Activated T-helper 17 cell treated with anti-CD3 and anti-CD28 coated beads, Interleukin-2, amount 50 U/mL, for 72 hours (primary cell): ENCODE results near the gene UBXN2A. TPM values are rescaled to one million over a fixed set of nuclear protein-coding genes. Genes with fewer than 3 reads are reported as not detected.
"Not testable (repeated sequence)": the region's sequence is repeated elsewhere in the genome, so short reads cannot be mapped to it uniquely, and the experiment has no call there.

ENCODE experiments used
- ATAC-seq: fragments of 150-1000 bp; cut with Tn5 transposase; replicated peaks from 2 replicates; pipeline ENCODE4 v1.10.0; 2021; ENCODE audit warnings: mild to moderate bottlenecking, moderate library complexity
- H3K27ac Mint-ChIP-seq: one replicate; pipeline ENCODE4 v1.8.0; 2022; ENCODE audit warnings: mixed read lengths
- H3K27me3 Mint-ChIP-seq: one replicate; pipeline ENCODE4 v1.8.0; 2022; ENCODE audit warnings: mixed read lengths
- H3K36me3 Mint-ChIP-seq: one replicate; pipeline ENCODE4 v1.8.0; 2022; ENCODE audit warnings: low read depth, mild to moderate bottlenecking, mixed read lengths
- H3K4me1 Mint-ChIP-seq: one replicate; pipeline ENCODE4 v1.8.0; 2022; ENCODE audit warnings: mixed read lengths
- H3K4me3 Mint-ChIP-seq: one replicate; pipeline ENCODE4 v1.8.0; 2022; ENCODE audit warnings: mild to moderate bottlenecking, mixed read lengths
- H3K9me3 Mint-ChIP-seq: one replicate; pipeline ENCODE4 v1.8.0; 2022; ENCODE audit warnings: mixed read lengths
- total RNA-seq, 2 donors: library from RNA; stranded (reverse); gene quantifications; one replicate each; pipeline ENCODE4 v1.2.3, GENCODE V29; 2022

Gene UBXN2A
- total RNA-seq, 2 donors from 2014 or later, result 9.7 to 12.2 TPM

DNA sequence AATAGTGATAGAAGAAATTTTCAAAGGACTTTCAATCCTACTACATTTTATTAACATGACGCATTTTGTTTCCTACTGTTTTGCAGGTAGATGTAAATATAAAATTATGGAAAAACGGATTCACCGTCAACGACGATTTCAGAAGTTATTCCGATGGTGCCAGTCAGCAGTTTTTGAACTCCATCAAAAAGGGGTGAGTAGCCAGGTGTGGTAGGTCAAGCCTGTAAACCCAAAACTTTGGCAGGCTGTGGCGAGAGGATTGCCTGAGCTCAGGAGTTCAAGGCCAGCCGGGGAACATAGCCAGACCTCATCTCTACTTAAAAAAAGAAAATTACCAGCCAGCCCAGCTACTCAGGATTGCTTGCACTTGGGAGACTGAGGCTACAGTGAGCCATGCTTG lies 36.6 kb downstream of the UBXN2A start:
- Mint-ChIP-seq H3K9me3 (no peaks in the 10 kb centered on the region), H3K4me1 (no peaks in the 10 kb centered on the region), H3K27ac (no peak overlapping the region), H3K27me3 (no peaks in the 10 kb centered on the region), H3K4me3 (no peak overlapping the region), H3K36me3 (peaks cover 24% of the 10 kb centered on the region)
- no peak for ATAC-seq

DNA sequence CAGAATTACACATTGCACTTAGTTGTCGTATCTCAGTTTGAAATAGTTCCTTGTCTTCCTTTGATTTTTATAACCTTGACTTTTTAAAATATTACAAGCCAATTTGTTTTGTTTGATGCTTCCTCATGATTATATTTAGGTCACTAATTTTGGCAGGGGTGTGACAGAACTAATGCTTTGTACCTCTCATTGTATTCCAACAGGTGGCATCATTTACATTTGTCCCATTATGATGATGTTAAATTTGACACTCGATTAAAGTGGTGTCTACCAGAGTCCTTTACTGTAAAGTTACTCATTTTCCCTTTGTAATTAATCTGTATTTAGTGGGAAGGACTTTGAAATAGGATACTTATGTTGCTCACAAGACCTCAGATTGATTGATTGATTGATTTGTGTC lies 48.1 kb downstream of the UBXN2A start:
- no peak for ATAC-seq
- H3K4me1 Mint-ChIP-seq, result no peaks in the 10 kb centered on the region
- H3K27me3 Mint-ChIP-seq, result no peaks in the 10 kb centered on the region
- peaks cover 18% of the 10 kb centered on the region for H3K36me3 Mint-ChIP-seq
- no peak overlapping the region for H3K27ac Mint-ChIP-seq
- no peak overlapping the region for H3K4me3 Mint-ChIP-seq
- H3K9me3 Mint-ChIP-seq, result no peaks in the 10 kb centered on the region

DNA sequence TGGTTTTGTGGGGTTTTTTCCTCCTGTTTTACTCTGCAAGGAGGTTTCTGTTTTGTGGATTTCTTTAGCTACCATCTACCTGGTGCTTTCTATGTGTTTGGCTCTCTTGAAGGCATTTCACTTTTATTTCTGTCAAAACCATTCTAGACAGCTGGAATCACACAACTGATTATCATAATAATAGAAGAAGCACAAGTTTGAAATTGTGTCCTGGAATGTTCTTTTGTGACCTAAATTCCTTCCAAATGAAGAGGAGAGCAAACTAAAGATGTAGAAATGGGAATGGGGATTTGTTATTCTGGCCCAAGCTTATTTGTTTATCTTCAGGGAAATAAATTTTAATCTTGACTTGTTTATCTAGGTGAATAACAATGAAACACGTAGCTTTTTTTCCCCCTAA lies 52.7 kb downstream of the UBXN2A start:
- no peaks in the 10 kb centered on the region for H3K9me3 Mint-ChIP-seq
- H3K27ac Mint-ChIP-seq, result no peak overlapping the region
- no peak for ATAC-seq
- no peaks in the 10 kb centered on the region for H3K4me1 Mint-ChIP-seq
- H3K4me3 Mint-ChIP-seq, result no peak overlapping the region
- no peaks in the 10 kb centered on the region for H3K27me3 Mint-ChIP-seq
- H3K36me3 Mint-ChIP-seq, result no peaks in the 10 kb centered on the region

GRCh38 chr2:23993736-23994269 lies 53.5 kb downstream of the UBXN2A start:
- Mint-ChIP-seq H3K27ac (no peak overlapping the region), H3K4me1 (no peaks in the 10 kb centered on the region)

GRCh38 chr2:23994567-23994966 lies 54.3 kb downstream of the UBXN2A start:
- ATAC-seq, result no peak
- H3K4me3 Mint-ChIP-seq, result no peak overlapping the region
- no peaks in the 10 kb centered on the region for H3K27me3 Mint-ChIP-seq
- H3K27ac Mint-ChIP-seq, result no peak overlapping the region
- H3K9me3 Mint-ChIP-seq, result no peaks in the 10 kb centered on the region
- peaks cover 6% of the 10 kb centered on the region for H3K36me3 Mint-ChIP-seq
- H3K4me1 Mint-ChIP-seq, result no peaks in the 10 kb centered on the region

More at GRCh38 chr2:23993736-23994269, 53.5 kb downstream of the UBXN2A start:
- H3K27me3 Mint-ChIP-seq, result no peaks in the 10 kb centered on the region
- H3K4me3 Mint-ChIP-seq, result no peak overlapping the region
- no peaks in the 10 kb centered on the region for H3K9me3 Mint-ChIP-seq
- no peak for ATAC-seq
- peaks cover 2% of the 10 kb centered on the region for H3K36me3 Mint-ChIP-seq

DNA sequence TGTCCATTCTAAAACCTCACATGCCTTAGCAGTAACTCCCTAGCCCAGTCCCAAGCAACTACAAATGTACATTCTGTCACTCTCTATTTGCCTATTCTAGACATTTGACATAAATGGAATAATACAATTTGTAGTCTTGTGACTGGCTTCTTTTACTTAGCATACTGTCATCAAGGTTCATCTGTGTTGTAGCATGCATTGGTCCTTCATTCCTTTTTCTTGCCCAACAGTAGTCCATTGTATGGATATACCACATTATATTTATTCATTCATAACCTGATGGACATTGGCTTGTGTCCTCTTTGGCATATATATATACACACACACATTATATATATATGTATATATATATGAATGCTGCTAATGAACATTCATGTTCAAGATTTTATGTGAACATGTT lies 67.4 kb downstream of the UBXN2A start:
- Mint-ChIP-seq H3K4me3 (no peak overlapping the region), H3K36me3 (no peaks in the 10 kb centered on the region), H3K4me1 (no peaks in the 10 kb centered on the region), H3K9me3 (no peaks in the 10 kb centered on the region), H3K27ac (no peak overlapping the region), H3K27me3 (peaks cover 14% of the 10 kb centered on the region)
- ATAC-seq, result no peak

DNA sequence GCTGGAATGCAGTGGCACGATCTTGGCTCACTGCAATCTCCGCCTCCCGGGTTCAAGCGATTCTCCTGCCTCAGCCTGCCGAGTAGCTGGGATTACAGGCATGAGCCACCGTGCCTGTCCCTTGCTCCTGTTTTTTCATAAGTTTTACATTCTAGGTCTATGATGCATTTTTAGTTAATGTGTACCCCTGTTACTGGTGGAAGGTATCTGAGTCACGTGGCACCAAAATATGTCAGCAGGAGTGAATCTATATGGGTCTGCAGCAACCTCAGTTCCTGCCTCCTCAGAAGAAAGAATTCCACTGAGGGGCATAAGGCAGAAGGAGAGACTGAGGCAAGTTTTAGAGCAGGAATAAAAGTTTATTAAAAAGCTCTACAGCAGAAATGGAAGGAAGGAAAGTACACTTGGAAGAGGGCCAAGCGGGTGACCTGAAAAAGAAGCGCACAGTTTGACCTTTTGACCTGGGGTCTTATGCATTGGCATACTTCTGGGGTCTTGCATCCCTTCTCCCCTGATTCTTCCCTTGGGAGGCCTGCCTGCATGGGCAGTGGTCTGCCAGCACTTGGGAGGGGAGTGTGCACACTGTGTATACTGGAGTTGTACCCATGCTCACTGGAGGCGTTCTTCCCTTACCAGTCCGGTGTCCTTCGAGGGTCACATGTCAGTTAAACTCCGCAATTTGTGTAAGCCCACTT lies 68.6 kb downstream of the UBXN2A start:
- no peak overlapping the region for H3K27ac Mint-ChIP-seq
- no peaks in the 10 kb centered on the region for H3K36me3 Mint-ChIP-seq
- no peaks in the 10 kb centered on the region for H3K4me1 Mint-ChIP-seq
- H3K4me3 Mint-ChIP-seq, result no peak overlapping the region
- no peaks in the 10 kb centered on the region for H3K9me3 Mint-ChIP-seq
- H3K27me3 Mint-ChIP-seq, result peaks cover 18% of the 10 kb centered on the region
- ATAC-seq, result no peak

- Mint-ChIP-seq H3K4me3 (no peak overlapping the region), H3K27me3 (peaks cover 18% of the 10 kb centered on the region), H3K27ac (no peak overlapping the region), H3K36me3 (no peaks in the 10 kb centered on the region), H3K9me3 (no peaks in the 10 kb centered on the region), H3K4me1 (no peaks in the 10 kb centered on the region)
- no peak for ATAC-seq
These were observed 69.1 kb downstream of the UBXN2A start for GRCh38 chr2:24009367-24009679.

DNA sequence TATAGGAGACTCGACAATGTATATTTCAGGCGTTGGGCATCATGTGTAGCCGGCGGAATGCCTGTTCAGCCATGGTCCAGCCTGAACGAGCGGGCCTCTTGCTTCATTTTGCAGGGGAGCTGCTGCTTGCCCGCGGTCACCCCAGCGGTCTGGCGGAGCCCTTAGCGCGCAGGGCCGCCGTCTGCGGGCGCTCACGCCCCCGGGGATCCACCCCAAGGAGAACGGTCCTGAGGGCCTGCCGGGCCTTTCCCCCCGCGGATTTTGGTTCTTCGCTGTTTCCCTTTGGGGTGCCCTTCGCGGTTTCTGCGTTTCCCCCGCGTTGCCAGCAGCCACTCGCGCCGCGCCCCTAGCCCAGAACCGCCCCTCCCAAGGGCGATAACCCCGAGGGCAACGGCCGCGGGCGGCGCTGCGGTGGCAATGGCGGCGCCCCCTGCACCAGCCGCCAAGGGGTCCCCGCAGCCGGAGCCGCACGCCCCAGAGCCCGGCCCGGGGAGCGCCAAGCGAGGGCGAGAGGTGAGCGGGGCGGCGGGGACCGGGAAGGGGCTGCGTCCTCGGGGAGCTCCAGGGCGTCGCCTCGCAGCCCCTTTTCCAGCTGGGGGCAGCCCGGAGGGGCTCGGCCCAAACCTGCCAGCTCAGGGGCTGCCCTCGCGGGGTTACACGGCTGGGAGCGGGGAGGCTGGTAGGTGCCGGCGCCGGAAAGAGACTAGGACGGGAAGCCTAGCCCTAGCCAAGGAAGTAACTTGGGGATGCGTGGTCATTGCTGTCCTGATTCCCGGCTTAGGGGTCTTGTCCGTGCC lies 69.6 kb downstream of the UBXN2A start, which contains the start of gene MFSD2B:
Gene MFSD2B, plus strand, starts transcription at position 406 of the 797 bp plus-strand sequence. Its CDS starts 12 bp downstream, at position 418.
- no peak within 1 kb of the TSS for H3K27ac Mint-ChIP-seq
- no peaks in the 10 kb centered on the region for H3K9me3 Mint-ChIP-seq
- H3K36me3 Mint-ChIP-seq, result no peaks in the 10 kb centered on the region
- H3K4me3 Mint-ChIP-seq, result no peak within 1 kb of the TSS
- H3K4me1 Mint-ChIP-seq, result no peaks in the 10 kb centered on the region
- no peak for ATAC-seq
- H3K27me3 Mint-ChIP-seq, result peaks cover 18% of the 10 kb centered on the region

DNA sequence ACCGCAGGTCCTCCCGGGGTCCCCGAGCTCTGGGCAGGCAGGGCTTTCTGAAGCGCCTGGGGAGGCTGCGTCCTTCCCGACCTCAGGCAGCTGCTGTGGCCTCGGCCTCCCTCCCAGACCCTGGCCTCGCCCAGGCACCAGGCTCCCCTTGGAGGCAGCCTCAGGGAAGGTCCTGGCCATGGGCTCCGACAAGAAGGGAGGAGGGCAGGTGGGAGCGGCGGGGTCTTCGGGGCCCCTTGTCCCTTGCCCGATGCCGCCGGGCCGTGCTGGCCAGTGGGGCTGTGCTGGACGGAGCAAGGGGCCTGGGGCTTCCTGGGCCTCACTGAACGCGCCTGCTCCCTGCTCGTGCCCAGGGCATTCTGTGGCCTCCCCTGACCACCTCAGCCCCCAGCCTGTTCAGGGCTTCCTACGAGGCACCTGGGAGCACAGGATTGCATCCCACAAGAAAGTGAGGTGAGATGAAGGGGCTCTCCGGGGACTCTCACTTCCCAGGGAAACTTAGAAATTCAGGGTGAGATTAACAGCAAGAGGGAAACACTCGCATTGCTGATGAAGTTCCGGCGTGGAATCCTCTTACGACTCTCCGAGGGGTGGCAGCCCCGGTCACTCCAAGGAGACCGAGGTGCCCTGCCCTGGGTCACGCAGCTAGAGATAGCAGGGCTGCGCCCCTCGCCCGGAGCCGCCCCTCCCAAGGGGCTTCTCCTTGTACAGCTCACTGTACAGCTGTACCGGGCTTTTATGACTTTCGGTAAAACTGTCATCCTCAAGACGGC lies 70.4 kb downstream of the UBXN2A start:
- Mint-ChIP-seq H3K27me3 (peaks cover 18% of the 10 kb centered on the region), H3K36me3 (no peaks in the 10 kb centered on the region), H3K4me1 (no peaks in the 10 kb centered on the region), H3K27ac (no peak overlapping the region), H3K4me3 (no peak overlapping the region), H3K9me3 (no peaks in the 10 kb centered on the region)
- ATAC-seq, result no peak

DNA sequence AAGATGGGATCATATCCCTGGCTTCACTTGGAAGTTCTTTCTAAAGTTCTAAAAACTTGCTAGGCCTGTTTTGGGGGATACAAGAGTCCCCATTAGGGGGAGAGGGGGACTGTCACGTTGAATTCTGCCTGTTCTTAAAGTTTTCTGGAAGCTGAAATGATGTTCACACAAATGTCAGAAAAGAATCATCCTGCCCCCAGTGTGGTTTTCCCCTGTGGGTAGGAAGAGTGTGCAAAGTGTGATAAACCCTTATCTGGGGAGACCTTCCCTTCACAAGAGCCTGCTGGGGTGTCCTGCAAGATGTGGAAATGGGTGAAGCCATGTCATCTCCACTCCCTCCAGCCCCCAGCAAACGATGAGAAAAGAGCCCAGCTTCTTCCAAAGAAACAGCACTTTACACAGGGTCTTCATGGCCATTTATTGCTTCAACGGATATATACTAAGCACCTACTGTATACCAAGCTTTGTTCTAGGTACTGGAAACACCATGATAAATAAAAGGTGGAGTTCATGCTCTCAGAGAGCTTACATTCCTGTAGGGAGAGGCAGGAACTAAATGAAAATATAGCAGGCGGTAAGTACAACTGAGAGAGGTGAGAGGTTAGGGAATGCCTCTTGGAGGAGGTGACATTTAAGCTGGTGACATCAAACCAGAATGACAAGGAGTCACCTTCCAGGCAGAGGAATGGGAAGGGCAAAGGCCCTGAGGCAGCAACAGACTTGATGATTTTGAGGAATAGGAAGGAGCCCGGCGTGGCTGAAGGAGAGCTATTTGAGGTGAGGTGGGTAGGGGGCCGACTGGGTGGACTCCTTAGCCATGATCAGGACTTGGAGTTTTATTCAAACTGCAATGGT lies 71.2 kb downstream of the UBXN2A start:
- H3K4me1 Mint-ChIP-seq, result no peaks in the 10 kb centered on the region
- H3K4me3 Mint-ChIP-seq, result no peak overlapping the region
- H3K27me3 Mint-ChIP-seq, result peaks cover 18% of the 10 kb centered on the region
- no peaks in the 10 kb centered on the region for H3K9me3 Mint-ChIP-seq
- H3K36me3 Mint-ChIP-seq, result no peaks in the 10 kb centered on the region
- ATAC-seq, result no peak
- no peak overlapping the region for H3K27ac Mint-ChIP-seq

- Mint-ChIP-seq H3K4me3 (no peak overlapping the region), H3K27ac (no peak overlapping the region), H3K4me1 (no peaks in the 10 kb centered on the region), H3K9me3 (no peaks in the 10 kb centered on the region), H3K27me3 (peaks cover 18% of the 10 kb centered on the region), H3K36me3 (no peaks in the 10 kb centered on the region)
- ATAC-seq, result no peak
These were observed 72.4 kb downstream of the UBXN2A start for GRCh38 chr2:24012521-24013188.

GRCh38 chr2:24014902-24015301 lies 74.6 kb downstream of the UBXN2A start:
- H3K9me3 Mint-ChIP-seq, H3K4me3 Mint-ChIP-seq, H3K27ac Mint-ChIP-seq, H3K4me1 Mint-ChIP-seq, ATAC-seq, H3K36me3 Mint-ChIP-seq: not testable (repeated sequence)
- peaks cover 13% of the 10 kb centered on the region for H3K27me3 Mint-ChIP-seq
